ENCODE measurements around the gene ADGRE2. TPM values are rescaled to one million over a fixed set of nuclear protein-coding genes. Genes with fewer than 3 reads are reported as not detected.
"Not testable (repeated sequence)": the region's sequence is repeated elsewhere in the genome, so short reads cannot be mapped to it uniquely, and the experiment has no call there.

Gene ADGRE2
- 1 to 10 TPM in 3 of 10 donors, under 1 TPM in 7; 0.37 to 1.8 (median 0.65) TPM for polyA plus RNA-seq (ENCODE audit: insufficient read length in 10 of 10)
- long read RNA-seq, donor 1: 0 reads
- long read RNA-seq, donor 2: 0 reads
- long read RNA-seq, donor 3: 0 reads
- long read RNA-seq, donor 4: 0 reads
- long read RNA-seq, donor 5: 0 reads
- long read RNA-seq, donor 6: 0 reads
- long read RNA-seq, donor 7: 0 reads
- long read RNA-seq, donor 8: 0 reads
- long read RNA-seq, donor 9: 0 reads

DNA sequence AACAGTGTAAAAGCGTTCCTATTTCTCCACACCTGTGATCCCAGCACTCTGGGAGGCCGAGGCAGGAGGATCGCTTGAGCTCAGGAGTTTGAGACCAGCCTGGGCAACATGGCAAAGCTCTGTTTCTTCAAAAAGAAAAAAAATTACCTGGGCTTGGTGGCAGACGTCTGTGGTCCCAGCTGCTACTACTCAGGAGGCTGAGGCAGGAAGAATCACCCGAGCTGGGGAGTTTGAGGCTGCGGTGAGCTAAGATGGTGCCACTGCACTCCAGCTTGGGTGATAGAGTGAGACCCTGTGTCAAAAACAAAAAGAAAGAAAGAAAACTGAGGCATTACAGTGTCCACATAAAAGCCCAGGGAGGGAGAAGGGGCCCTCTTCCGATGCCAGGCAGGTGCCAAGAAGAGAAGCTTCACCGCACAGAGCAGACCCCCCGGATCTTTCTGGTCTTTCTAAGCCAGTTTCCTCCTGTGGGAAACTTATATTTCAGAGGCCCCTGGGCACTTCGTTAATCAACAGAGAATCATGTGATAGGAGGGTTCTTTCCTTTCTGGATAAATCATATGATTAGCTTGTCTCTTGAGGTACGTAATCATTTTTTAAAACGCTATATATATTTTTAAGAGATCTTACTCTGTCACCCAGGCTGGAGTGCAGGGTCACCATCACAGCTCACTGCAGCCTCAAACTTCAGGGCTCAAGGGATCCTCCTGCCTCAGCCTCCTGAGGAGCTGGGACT, at the start of gene ADGRE2:
TSS of gene ADGRE2 (minus strand) at position 451 of the 736 bp plus-strand sequence. CDS start 1,804 bp downstream, outside the sequence.
- not testable (repeated sequence) for DNase-seq

DNA sequence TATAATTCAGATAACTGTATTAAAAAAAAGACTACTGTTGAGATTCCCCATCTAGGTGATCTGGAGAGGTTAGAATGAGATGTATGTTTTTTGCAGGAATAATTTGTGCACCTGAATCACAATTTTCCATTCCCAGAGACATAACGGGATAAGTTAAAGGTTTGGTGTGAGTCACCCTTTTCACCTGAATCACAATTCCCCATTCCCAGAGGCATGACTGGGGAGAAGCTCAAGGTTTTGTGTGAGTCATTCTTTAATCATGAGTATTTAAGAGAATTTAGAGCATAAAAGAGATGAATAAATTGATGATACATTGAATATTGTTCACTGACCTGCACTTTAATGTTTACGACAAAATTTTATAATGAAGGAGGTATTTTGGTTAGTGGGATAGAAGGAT, 47.6 kb upstream of the ADGRE2 start:
- no peak for DNase-seq

DNA sequence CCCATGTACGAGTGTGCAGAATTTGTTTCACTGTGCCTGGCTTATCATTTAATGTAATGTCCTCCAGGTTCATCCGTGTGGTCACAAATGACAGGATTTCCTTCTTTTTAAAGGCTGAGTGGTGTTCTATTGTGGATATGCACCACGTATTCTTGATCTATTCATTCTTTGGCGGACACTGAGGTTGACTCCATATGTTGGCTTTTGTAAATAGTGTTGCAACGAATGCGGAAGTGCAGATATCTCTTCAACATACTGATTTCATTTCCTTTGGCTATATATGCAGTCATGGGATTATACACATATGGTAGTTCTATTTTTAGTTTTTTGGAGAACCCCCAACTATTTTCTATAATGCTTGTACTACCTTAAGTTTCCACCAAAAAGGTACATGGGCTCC, 43.6 kb upstream of the ADGRE2 start:
- DNase-seq: peak; percentile 32 to 82 (median 40)

DNA sequence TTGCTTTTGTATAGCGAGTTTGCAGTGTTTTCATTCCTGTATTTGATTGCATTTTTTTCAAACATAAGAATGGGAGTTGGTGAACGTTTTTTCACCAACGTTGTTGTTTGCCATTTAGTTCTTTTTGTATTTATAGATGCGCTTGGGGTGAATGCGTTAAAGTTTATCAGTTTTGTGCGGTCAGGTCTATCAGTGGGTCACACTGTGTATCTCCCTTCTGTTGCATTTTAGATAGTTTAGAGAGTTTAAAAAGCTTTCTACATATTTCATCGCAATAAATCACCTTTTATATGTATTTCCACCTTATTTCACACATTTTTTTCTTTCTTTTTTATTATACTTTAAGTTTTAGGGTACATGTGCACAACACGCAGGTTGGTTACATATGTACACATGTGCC, 40.2 kb upstream of the ADGRE2 start:
- no peak for DNase-seq

DNA sequence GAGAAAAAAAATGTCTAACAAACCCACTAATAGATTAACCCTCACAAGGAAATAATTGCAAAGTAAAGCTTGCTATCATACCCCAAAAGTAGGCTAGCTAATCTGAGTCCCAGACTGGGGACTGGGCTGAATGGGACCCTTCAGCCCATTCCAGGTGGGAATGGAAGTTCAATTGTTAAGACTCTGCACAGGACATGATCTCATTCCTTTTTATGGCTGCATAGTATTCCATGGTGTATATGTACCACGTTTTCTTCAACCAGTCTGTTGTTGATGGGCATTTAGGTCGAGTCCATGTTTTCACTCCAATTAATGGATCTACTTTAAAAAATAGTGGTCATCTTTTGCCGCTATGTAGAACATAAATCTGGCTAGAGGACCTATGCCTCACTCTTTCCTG, 38.7 kb upstream of the ADGRE2 start:
- no peak for DNase-seq

DNA sequence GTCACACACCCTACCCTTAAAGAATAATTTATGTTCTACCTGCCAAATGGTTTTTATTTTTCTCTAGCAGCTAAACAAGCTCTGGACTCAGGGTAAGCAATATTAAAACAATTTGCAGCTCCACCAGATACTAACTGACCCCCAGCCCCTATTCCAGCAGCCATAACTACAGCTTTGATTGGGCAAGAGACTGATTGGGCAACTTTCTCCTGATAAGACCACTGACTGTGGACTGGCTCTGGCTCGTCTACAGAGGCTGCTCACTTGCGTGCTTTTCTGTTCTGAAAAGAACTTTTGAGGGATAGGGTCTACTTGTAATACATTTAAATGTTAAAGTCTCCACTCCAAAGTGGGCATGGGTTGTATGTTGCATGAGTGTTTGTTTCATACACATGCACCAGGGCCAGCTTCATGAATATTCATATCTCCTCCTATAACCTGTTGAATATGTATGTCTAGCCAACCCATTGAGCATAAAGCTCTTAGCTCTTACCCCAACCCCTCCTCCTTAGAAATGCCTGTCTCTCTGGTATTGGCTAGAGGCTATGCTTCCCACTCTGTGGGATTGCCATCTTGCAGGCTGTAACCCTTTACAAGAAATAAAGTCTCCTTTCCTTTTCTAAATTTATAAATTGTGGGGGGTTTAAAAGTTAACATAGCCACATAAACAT, 36.8 kb upstream of the ADGRE2 start:
- DNase-seq: no peak

DNA sequence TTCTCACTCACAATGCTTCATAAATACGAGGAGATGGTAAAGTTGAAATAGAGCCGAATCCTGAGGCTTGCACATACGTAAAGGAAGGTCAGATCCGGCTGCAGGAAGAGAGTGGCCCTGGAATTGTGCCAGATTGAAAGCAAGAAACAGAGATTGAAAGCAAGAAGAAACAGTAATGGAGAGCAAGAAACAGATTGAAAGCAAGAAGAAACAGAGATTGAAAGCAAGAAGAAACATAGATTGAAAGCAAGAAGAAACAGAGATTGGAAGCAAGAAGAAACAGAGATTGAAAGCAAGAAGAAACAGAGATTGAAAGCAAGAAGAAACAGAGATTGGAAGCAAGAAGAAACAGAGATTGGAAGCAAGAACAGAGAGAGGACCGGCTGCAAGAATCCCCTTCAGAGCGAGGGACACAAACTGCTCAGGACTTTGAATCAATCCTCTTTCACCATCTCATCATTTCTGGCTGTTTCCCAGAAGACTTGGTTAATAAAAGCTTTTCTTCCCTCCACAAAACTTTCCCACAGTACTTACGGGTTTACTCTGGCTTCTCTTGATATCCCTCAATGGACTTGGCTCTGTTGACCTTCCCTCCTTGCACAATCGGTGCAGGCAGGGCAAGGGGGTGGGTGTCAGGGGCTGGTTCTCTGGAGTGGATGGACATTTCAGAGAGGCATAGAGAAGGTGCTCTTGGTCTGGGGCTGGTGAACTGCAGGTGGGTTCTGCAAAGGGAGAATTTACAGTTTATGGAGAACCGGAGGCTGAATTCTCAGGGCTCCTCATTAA, 31.1 kb upstream of the ADGRE2 start:
- DNase-seq: peak in 1 of 3 donors; percentile 57

DNA sequence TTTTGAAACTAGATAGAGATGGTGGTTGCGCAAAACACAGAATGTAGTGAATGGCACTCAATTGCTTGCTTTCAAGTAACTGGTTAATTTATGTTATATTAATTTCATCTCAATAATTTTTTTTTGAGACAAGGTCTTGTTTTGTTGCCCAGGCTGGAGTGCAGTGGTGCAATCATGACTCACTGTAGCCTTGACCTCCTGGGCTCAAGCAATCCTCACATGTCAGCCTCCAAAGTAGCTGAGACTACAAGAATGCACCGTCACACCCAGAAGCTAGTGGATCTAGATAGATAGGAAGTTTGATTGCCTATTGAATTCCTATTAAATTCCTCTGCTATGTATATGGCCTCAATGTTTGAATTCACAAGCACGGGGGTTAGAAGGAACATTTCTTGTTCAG, 26.4 kb upstream of the ADGRE2 start:
- DNase-seq: no peak

DNA sequence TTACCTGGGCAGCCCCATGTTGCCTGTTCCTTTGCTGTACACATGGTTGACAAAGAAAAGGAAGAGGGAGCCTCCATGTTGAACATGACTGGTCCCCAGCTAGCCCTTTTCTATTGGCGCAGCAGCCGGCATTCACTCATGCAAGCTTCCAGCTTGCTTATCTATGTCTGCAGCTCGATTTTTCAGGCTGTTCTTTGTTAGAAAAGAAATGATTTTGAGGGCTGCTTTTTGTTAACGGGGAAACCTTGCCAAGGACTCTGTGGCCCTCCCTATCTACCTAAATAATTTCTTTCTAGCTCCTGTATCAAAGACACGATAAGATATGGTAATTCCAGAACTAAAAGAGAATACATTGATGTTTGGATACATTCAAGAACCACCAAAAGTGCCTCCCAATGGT, 20.4 kb upstream of the ADGRE2 start:
- no peak for DNase-seq

DNA sequence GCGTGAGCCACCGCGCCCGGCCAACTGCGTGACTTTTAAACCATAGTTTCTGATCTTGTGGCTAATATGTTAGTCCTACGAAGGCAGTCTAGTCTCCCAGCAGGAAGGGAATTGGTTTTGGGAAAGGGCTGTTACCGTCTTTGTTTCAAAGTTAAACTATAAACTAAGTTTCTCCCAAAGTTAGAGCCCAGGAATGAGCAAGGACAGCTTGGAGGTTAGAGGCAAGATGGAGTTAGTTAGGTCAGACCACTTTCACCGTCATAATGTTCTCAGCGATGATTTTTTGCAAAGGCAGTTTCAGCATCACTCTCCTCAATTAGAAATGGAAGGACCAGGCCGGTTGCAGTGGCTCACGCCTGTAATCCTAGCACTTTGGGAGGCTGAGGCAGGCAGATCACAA, 17.7 kb upstream of the ADGRE2 start:
- no peak for DNase-seq

DNA sequence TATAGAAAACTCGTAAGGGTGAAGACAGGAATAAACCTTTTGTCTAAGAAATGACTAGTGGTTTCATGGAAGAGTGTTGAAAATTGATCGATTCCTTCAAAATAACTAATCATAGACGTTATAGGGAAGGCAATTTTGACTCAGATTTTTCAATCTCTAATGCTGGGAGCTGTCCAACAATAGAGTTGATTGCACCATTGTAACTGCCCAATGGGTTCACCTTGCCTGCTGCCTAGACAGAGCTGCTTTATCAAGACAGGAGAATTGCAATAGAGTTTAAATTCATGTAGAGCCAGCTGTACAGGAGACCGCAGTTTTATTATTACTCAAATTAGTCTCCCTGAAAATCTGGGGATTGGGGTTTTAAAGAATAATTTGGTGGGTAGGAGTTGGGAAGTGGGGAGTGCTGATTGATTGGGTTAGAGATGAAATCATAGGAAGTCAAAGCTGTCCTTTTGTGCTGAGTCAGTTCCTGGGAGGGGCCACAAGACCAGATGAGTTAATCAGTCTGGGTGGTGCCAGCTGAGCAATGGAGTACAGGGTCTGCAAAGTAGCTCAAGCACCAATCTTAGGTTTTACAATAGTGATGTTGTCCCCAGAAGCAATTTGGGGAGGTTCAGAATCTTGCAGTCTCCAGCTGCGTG, 16.8 kb upstream of the ADGRE2 start:
- DNase-seq: no peak

DNA sequence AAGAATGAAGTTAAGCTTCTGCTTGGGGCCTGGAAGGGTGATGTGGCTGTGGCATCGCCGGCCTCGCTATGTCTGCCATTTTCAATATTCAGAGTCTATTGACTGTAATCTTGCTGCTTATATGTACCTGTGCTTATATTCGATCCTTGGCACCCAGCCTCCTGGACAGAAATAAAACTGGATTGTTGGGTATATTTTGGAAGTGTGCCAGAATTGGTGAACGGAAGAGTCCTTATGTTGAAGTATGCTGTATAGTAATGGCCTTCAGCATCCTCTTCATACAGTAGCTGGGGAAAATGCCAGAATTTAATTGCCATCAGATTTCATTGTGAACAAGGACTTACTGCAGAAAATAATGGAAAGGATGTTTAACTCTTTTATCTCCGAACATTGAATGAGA, 13.9 kb upstream of the ADGRE2 start:
- not testable (repeated sequence) for DNase-seq

DNA sequence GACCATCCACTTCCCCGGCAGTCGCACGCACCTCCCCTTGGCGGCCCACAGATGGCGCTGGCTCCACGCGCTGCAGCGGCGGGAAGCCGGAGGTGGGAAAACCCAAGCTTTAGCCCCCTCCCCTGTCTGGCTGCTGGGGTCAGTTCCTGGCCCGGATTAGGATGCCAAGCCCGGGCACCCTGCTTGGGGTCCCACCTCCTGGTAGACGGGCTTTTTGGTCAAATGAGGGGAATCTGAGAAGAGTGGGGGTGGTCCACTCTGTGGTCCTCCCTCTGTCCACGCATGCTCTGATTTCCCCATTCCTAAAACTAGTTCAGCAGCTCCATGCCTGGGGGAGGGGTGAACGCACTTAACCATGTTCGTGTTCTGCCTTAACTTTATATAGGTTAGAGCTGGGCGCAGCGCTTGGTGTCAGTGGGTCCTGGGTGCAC, 8.1 kb upstream of the ADGRE2 start:
- DNase-seq: peak in 2 of 3 donors; percentile 41 to 74

DNA sequence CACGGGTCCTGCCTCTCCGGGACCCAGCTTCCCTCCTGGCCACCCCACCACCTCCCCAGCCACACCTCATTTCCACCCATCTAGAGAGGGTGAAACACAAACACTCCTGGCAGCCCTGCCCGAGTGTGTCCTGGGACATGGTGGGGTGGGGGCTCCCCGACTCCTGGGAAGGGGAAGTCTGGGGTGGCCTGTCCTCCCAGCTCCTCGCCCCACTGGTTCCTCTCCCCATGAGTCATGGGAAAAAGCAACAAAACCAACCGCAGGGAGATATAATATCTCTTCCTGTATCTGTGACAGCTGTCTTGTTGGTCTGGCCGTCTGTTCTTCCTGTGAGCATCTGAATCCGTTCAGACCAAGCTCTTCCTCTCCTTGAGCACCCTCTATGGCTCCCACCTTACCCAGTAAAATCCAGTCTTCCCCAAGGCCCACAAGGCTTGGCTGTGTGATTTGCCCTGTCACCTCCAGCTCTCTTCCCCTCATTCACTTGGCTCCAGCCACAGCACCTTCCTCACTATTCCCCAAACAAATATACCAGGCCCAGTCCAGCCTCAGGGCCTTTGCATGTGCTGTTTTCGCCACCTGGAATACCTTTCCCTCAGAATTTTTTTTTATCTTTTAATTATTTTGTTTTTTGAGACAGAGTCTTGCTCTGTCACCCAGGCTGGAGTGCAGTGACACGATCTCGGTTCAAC, 6.9 kb upstream of the ADGRE2 start:
- peak in 2 of 3 donors; percentile 18 to 31 for DNase-seq

DNA sequence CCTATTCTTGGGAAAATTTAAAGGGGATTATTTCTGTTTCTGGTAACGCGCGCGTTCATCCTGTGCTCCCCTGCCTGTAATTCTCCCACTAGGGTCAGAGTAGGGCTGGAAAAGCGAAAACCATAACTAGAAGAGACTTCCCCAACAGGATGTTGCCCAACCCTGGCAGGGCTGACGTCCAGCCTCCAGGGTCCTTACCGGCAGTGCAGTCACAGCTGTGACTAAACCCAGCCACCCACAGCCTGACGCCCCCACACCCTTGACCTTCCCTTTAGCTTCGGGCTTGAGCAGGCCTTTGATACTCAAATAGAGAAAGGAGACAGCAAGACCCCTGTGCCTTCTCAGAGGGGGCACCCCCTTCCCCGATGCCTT, 6.4 kb upstream of the ADGRE2 start:
- peak in 1 of 3 donors; percentile 44 for DNase-seq

DNA sequence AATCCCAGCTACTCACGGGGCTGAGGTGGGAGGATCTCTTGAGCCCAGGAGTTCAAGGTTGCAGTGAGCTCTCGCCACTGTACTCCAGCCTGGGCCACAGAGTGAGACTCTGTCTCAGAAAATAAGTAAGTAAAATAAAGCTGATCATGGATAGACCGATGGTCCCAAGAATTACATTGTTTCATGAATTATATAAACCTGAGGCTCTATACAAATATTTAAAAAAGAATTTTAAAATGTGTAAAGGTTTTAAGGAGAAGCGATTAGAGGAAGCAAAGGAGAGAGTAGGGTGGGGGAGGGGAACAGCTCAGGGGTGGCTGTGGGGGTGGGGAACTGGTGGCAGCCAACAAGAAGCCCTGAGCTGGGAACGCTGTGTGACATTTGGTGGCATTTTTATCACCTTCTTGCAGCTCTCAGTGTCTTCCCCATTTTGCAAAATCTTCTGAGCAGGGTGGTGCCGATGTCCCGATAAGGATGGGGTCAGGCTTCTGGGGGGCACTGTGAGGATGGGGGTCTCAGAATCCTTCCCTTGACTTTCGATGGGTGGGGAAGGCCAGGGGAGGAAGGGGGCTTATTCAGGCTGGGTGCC, 5.1 kb upstream of the ADGRE2 start:
- not testable (repeated sequence) for DNase-seq

DNA sequence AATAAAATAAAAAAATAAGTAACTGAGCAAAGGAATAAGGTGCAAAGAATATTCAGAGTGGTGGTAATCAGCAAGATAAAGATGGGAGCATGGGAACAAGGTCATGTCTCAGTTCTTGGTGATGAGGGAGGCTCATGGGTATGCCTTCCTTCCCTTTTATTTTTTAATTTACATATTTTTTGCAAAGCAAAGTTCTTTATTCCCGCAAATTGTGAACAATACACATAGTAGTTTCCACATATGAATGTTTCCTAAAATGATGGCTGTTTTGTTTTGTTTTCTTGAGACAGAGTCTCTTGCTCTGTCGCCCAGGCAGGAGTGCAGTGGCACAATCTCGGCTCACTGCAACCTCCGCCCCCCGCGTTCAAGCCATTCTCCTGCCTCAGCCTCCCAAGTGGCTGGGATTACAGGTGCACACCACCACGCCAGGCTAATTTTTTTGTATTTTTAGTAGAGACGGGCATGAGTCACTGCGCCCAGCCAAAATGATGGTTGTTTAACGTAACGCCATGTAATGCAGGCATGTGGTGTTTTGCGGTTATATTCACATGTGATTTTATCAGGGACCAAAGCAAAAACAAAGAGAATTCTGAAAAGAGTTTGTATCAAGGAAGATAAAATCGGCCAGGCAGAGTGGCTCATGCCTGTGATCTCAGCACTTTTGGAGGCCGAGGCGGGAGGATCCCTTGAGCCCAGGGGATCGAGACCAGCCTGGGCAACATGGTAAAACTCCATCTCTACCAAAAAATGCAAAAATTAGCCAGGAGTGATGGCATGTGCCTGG, 4.5 kb upstream of the ADGRE2 start:
- no peak for DNase-seq

DNA sequence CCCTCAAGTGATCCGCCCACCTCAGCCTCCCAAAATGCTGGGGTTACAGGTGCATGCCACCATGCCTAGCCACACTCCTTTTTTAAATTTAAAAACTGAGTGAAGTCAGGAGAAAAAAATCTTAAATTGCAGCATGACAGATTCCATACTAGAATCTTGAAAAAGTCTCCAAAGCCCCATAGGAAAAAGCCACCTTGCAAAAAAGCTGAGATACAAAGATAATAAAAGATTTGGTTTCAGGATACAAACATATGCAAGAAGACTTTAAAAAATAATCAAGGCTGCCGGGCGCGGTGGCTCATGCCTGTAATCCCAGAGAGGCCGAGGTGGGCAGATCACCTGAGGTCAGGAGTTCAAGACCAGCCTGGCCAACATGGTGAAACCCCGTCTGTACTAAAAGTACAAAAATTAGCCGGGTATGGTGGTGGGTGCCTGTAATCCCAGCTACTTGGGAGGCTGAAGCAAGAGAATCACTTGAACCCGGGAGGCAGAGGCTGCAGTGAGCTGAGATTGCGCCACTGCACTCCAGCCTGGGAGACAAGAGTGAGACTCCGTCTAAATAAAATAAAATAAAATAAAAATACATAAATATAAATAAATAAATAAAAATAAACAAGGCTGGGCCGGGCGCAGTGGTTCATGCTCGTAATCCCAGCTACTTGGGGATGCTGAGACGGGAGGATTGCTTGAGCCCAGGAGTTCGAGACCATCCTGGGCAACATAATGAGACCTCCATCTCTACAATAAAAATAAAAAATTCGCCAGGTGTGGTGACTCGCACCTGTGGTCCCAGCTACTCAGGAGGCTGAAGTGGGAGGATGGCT, 3.6 kb upstream of the ADGRE2 start:
- not testable (repeated sequence) for DNase-seq

All from muscle of back (tissue), 13 donors.